ENCODE results near the gene HOXB6.
A peak's percentile ranks its signal among the peaks of the same experiment; 100 is the strongest.

The HOXB6 gene

DNA sequence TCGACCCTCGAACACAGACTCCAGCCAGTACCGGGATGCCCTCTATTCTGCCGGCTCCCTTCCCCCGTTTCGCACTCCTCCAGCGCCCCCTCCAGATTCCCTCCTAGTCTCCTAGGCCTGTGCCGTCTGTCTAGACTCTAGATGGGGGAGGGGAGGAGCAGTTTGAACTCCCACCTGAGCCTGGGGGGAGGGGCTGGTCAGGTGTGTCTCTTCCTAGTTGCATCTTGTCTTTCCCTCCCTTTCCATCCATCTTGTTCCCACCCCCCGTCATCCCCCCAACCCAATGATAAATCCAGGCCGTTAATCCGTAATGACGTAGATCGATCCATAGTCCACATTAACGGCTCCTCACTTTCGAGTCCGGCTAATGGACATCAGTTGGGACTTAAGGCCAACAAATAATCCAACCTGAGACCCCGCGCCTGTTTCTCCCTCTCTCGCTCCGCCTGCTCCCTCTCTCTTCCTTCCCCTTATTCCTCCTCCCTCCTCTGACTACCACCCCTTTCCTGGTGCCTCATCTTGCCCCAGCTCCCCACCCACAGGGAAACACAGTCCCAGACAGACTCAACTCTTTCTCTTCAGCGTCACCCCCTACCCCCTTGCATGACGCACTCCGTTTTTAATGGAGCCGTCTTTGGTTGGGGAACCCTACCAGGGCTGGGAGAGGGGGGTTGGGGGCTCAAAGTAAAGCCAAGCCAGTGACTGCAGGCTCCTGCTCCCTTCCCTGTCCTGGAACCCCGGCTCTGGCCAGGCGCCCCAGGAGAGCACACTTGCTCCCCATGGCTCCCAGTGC is 7.9 kb downstream of the HOXB6 start:
- TF ChIP-seq, protein P1, sequence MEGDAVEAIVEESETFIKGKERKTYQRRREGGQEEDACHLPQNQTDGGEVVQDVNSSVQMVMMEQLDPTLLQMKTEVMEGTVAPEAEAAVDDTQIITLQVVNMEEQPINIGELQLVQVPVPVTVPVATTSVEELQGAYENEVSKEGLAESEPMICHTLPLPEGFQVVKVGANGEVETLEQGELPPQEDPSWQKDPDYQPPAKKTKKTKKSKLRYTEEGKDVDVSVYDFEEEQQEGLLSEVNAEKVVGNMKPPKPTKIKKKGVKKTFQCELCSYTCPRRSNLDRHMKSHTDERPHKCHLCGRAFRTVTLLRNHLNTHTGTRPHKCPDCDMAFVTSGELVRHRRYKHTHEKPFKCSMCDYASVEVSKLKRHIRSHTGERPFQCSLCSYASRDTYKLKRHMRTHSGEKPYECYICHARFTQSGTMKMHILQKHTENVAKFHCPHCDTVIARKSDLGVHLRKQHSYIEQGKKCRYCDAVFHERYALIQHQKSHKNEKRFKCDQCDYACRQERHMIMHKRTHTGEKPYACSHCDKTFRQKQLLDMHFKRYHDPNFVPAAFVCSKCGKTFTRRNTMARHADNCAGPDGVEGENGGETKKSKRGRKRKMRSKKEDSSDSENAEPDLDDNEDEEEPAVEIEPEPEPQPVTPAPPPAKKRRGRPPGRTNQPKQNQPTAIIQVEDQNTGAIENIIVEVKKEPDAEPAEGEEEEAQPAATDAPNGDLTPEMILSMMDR (conservative IDR thresholded peaks at IDR 0.05), result no peak
- peak overlapping the region; percentile 45; the same call in 1 of the 2 replicates for H3K27ac ChIP-seq

DNA sequence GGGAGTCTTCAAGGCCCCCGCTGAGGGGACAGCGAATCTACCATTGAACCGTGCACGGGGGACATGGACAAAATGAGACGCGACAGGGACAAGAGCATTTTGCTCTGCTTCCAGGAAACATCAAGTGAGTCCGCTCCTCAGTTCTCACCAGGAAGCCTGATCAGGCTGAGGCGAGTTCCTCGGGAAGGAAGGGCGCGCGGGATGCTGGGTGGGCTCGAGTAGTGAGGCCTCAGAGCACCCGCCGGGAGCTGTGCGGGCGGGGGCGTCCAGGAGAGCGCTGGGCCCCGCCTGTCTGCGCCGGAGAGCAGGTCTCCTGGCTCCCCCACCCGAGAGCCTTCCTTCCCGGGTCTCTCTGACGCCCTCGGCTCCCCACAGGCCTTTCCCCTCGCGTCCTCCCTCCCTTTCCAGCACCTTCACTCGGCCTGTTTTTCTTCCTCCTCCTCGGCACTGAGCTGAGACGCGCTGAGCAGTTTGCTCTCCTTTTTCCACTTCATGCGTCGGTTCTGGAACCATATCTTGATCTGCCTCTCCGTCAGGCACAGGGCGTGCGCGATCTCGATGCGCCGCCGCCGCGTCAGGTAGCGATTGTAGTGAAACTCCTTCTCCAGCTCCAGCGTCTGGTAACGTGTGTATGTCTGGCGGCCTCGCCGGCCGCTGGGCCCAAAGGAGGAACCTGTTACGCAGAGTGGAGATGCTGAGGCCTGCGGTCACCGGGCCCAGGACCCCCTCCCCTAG is 8.6 kb downstream of the HOXB6 start:
- no peak overlapping the region for H3K27ac ChIP-seq

DNA sequence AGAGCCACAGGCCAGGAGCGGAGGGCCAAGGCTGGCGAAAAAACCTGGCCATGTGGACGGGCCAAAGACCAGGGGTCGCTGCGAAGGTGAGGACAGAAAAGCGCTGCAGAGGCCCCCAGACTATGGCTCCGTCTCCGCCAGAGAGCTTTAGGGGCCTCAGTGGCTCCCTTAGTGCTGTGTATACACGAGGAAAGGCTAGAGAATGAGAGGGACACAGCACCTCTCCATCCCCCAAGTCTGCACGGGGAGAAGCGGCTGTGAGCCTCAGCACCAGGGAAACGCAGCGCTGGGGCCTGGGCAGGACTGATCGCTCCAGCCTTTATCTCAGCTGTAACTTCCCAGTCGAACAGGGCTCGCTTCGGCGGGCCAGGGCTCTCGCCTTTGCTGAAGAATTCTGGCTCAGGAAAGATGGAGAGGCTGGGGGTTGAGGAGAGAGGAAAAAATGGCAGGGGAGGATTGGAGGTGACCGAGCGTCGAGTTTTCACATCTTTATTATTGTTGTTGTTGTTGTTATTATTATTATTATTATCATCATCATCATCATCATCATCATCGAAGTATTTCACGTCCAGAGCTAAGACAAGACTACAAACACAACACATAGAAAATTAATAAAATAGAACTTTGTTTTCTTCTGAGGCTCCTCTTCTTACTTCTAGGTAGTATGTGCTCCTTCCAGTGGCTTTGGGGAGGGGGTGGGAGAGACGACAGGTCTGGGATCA is 9.3 kb downstream of the HOXB6 start:
- TF ChIP-seq, protein P1 (conservative IDR thresholded peaks at IDR 0.05), result no peak

More for the DNA sequence above, 8.6 kb downstream of the HOXB6 start:
- TF ChIP-seq, protein P1 (conservative IDR thresholded peaks at IDR 0.05), result no peak

DNA sequence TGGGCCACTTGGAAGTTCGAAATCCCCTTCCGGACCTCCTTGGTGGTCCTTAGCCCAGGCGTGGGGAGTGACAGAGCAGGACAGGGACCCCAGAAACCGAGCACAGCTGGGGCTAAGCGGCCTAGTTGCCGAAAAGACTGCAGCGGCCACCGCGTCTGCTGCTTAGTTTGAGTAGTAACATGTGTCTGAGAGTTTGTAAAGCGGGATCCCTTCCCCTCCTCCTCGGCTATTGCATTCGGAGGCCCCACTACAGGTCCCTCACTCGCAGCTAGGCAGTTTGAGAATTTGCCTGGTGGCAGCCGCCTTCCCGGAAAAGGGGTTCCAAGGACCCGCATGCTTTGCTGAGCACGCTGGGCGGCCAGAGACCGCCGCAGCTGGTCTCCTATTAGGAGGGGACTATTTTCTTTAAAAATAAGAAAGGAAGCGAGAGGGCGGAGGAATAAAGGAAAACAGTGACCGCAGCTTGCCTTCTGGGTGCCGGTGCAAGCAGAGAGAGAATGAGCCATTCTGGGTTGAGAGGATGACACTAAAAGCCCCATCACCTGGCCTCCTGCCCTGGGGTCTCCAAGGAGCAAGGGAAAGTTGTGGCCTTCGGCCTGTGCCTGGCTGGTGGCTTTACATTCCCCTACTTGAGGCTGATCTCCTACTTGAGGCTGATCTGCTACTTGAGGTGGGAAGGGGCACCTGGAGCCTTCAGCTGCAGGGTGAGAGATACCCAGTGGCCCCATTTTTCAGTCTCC is 10.1 kb downstream of the HOXB6 start:
- H3K27ac ChIP-seq, result no peak overlapping the region
- TF ChIP-seq, protein P1 (conservative IDR thresholded peaks at IDR 0.05), result no peak

More for the DNA sequence above, 9.3 kb downstream of the HOXB6 start:
- no peak overlapping the region for H3K27ac ChIP-seq

DNA sequence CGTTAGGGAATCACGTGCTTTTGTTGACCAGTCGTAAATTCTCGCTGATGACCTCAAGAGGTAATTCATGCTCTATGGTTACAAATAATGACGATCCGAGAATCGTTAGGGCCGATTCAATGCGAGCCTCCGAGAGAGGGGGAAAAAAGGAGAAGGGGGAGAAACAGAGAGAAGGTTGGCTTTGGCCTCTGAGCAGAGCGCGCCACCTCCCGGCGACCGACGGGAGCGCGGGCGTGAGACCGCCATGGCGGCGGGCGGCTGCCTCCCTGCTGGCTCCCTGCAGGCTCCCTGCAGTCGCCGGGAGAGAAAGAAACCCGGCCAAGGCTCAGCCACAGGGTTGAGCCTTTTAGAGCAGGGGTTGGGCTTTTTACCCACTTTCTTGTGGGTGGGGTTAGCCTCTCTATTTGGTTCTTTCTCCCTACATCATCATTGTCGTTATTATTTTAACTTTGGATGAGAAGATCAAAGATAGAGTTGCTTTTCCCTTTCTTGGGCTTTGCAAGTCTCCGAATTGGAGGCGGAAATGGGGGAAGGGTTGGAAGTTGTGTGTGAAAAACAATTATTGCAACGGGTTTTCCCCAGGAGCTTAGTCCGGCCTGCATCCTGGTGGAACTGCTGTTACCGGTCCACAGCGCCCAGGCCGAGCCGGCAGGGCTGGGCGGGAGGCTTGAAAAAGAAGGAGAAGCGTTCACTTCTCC is 10.8 kb downstream of the HOXB6 start:
- H3K27ac ChIP-seq, result no peak overlapping the region
- TF ChIP-seq, protein P1 (conservative IDR thresholded peaks at IDR 0.05), result peak; percentile 91

DNA sequence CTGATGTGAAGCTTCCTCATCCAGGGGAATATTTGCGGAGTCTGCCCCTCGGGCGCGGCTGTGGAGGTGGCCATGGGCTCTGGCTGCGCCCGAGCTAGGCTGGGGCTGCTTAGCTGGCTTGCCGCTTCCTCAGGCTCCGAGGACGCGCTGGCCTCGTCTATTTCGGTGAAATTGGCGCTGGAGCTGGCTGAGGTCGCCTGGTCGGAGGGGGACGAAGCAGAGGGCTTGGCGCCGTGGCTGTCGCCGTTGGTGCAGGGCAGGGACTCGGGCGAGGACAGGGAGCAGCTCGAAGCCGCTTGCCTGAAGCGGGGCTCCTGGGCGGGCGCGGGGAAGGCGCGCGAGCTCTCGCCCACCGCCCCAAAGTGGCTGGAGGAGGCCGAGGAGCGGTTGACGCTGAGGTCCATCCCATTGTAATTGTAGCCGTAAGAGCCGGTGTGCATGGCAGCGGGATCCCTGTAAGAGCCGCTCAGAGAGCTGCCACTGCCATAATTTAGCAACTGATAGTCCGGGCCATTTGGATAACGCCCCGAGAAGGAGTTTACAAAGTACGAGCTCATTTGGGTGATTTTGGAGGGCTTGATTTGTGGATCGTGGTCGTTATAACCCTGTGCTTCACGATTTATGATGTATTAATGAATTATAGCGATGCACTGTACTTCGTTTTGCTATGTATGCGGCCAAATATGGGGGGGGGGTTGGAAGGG is 11.5 kb downstream of the HOXB6 start, which contains the start of gene HOXB5:
TSS of gene HOXB5 (minus strand) at position 654 of the 704 bp plus-strand sequence. CDS start at position 557, 97 bp downstream.
- H3K27ac ChIP-seq, result no peak within 1 kb of the TSS

More for the DNA sequence above, 11.5 kb downstream of the HOXB6 start, which contains the start of gene HOXB5:
- TF ChIP-seq, protein P1 (conservative IDR thresholded peaks at IDR 0.05), result no peak
